GM21447 (cell line): ENCODE results near the gene TAF15.

Source experiments
- ATAC-seq: cut with Tn5 transposase; IDR thresholded peaks from one replicate; pipeline ENCODE4 v1.9.1; 2021; ENCODE audit not compliant: unreplicated experiment

Gene TAF15

DNA sequence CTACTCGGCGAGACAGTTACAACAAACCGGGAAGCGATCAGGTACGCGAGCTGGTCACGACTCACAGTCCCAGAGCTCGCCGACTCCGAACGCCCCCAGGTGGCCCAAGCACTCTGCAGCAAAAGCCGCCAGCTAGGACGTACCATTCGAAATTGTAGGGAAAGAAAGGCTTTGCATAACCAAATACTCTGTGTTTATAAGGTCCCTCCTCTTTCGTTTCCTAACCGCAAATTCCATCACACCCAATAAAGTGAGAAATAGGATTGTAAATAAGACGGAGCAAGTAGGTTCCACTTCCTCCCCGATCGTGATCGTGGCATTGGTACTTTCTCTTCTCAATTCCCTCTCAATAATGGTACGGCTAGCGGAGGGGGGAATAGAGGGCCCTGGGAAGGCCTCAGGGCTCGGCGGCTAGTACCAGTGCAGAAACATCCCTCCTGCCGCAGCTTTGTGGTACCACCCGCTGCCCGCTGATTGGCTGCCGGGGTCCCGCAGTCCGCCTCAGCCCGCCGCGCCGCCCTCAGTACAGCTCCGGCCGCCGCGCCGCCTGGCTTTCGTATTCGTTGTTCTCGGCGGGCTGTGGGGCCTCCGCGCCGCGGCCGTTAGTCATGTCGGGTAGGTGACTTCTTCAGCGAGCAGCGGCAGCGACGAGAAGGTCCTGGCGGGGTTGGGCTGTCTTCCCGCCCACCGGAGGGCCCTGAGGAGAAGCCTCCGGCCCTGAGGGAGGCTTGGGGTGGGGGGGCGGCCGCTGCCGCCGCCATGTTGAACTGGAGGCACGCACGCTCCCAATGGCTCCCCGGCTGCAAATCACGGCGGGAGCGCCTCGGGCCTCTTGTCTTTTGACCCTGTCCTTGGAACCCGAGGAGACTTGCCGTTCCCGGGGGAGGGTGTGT lies at the start of gene TAF15:
TSS of gene TAF15 (plus strand) at position 523 of the 893 bp plus-strand sequence. CDS start at position 609, 86 bp downstream.
- ATAC-seq, result peak; percentile 90

DNA sequence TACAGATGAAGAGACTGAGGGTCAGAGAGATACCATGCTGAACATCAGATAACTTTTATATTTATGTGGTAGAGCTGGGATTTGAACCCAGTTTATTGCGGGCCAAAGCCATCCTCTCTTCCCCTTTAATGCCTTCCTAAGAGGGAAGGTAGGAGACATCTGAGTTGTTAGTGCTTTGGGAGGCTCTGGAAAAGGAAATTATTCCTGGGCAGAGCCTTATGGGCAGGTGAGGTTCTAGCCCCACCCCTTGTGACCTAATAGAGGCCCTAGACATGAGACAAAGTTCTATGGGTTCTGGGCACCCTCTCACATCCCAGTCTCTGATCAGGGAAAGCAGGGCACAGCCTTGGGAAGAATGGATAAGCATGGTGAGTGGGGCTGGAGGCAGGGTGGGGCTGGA lies 48.7 kb upstream of the TAF15 start, which contains the start of gene C17orf50:
TSS of gene C17orf50 (plus strand) at position 301 of the 400 bp plus-strand sequence. CDS start at position 356, 55 bp downstream.
- no peak for ATAC-seq

GRCh38 chr17:35761601-35762000 lies 47.7 kb upstream of the TAF15 start:
- ATAC-seq, result no peak

GRCh38 chr17:35763767-35764122 lies 45.5 kb upstream of the TAF15 start:
- no peak for ATAC-seq

GRCh38 chr17:35764123-35764991 lies 44.9 kb upstream of the TAF15 start:
- ATAC-seq, result peak; percentile 58

GRCh38 chr17:35765086-35765710 lies 44.1 kb upstream of the TAF15 start:
- no peak for ATAC-seq

- ATAC-seq, result no peak
These were observed 43.4 kb upstream of the TAF15 start for GRCh38 chr17:35765756-35766488.

DNA sequence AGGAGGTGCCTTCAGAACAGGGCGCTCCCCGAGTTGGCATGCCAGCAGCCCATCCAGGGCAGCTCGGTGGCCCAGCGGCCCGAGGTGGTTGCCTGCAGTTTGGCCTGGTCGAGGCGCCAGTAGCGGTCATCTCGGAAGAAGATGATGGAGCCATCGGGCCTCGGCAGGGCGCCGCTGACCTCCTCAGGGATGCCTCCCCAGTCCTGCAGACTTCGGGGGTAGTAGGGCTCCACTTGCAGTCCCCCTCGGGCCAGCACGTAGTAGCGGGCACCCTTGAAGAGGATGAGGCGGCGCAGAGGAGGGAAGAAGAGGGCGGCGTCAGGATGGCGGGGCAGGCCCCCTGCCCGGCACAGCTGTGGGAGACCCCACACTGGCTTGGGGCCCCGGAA lies 42.8 kb upstream of the TAF15 start:
- no peak for ATAC-seq

DNA sequence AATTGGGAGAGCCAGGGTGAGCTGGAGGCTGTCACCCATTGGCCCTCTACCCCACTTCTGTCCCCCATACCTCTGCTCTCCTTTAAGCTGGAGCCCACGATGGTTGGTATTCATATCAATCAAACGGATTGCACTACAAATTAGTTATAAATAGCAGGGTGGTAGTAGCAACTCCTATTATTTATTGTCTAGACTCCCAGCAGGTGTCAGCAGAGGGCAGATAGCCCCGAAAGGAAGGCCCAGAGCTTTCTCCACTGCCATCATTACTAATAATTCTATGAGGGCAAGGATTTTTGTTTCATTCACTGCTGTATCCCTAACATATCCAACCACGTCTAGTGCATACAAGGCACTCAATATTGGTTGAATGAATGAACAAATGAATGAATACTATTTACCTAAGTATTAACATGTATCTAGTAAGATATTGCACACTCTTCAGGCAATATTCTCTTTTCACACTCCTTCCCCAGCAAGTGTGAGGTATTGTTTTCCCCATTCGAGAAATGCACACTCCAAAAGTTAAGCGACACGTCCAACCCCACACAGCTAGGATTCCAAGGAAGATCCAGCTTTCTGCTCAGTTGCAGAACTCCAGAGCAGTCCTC lies 42.3 kb upstream of the TAF15 start:
- ATAC-seq, result no peak

GRCh38 chr17:35768797-35769196 lies 40.5 kb upstream of the TAF15 start:
- no peak for ATAC-seq

DNA sequence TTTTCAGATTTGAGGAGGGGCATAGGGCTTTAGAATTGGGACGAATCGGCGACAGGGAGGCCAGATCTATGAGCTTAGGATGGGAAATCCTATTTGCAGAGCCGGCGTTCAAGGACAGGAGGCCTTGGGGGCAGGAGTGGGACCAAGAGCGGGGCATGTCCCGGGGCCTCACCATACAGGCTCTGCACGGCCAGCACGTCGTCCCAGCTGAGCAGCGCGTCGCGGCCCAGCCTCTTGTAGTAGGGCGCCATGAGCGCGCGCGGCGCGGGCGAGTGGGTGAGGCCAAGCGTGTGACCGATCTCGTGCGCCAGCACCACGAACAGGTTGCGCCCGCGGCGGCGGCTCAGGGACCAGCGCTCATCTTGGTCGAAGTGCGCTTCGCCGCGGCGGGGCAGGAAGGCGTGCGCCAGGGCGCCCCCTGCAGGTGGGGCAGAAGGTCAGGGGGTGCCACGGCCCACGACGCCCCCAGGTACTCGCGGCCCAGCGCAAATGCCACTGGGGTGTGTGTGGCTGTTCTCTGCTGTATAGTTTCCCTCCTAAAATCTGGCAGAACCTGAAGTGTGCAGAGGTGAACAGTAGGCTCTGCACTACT lies 39.3 kb upstream of the TAF15 start:
- ATAC-seq, result no peak

DNA sequence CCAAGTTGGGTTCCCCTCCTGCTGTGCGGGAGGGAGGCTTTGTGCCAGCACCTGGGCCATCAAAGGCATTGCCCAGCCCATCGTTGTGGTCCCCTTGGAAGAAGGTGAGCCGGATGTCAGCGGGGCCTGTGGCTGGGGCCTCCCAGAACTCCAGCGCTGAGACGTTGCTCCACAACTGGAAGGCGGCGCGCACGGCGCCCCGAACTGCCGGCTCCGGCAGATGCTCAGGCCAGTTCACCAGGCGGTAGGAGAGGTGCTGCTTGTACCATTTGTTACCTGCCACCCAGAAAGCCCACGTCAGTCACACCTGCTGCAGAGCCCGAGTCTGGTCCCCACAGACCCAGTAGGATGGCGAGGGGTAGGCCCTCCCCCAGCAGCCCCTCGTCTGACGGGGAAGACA lies 36.2 kb upstream of the TAF15 start:
- ATAC-seq, result no peak

DNA sequence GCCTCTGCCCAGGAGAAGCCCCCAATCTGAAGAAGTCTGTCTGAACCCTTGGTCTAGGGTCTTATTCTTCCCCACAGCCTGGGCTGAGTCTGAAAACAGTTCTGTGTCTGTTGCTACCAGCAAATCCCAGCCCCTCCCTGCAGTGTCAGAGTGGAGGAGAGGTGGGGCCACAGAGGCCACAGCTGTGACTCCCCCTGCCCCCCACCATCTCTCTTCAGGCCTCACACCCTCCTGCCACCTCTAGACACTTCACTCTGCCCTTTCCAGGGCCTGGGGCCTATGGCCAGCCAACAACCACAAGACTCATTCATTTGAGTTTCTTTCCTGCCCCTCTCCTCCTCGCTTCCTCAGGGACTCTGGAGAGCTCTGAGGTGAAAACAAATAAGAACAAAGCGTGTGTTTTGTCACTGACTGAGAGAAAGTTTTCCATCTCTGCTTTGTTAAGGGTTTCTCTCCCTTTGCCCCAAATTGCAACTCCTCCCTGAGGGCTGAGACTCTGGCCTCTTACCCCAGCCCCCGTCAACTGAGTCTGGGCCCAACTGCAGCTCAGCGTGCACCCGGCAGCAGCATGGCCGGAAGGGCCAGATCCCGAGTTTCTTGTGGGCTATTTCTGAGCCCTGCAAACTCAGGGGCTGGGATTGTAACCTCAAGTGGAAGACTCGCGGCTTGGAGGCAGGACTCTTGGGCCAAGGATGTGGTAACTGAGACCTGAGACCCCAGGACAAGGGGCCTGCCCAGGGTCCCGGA lies 35.4 kb upstream of the TAF15 start:
- ATAC-seq, result no peak

GRCh38 chr17:35774499-35774898 lies 34.8 kb upstream of the TAF15 start:
- no peak for ATAC-seq

DNA sequence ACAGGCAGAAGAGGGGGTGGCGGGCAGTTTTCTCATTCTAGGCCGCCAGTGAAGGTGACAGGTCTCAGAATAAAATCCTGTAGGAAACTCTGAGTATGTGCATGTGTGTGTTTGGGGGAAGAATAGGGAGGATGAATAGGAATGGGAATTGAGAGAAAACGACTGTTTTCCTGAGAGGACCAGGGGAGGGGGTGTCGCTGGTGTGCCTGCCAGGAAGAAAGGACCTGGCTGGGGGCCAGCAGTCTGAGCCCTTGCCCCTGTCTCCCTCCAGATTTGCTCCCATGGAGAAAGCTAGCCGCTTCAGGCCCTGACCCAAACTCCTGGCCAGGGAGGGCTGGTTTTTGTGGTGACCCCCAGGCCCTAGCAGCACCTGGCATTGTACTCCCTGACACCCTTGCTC lies 34.2 kb upstream of the TAF15 start:
- no peak for ATAC-seq

GRCh38 chr17:35775583-35775982 lies 33.7 kb upstream of the TAF15 start:
- no peak for ATAC-seq

DNA sequence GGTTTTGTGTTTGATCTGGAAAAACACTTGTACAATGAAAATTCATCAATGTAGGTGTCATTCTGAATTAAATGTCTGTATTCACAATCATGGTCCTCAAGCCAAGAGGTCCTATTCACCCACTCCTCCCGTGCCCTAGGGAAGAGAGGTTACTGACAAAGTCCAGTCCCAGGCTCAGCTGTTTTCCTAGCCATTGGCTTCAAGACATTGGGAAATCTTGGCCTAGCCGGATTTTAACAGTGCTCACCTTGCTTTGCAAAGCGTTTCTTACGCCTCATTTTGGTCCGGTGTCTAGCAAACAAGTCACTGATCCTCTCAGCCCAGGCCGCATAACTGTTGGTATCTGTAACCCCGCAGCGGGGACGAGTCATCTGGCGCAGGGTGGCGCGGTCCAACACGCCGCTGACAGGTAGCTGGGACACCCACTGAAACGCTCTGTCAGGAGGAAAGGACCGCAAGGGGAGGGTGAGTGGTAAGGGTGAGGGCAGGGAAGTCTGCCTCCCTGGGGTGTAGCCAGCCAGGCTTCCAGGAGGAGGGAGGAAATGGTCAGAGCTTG lies 30.6 kb upstream of the TAF15 start:
- ATAC-seq, result no peak

GRCh38 chr17:35780950-35781349 lies 28.3 kb upstream of the TAF15 start:
- no peak for ATAC-seq

DNA sequence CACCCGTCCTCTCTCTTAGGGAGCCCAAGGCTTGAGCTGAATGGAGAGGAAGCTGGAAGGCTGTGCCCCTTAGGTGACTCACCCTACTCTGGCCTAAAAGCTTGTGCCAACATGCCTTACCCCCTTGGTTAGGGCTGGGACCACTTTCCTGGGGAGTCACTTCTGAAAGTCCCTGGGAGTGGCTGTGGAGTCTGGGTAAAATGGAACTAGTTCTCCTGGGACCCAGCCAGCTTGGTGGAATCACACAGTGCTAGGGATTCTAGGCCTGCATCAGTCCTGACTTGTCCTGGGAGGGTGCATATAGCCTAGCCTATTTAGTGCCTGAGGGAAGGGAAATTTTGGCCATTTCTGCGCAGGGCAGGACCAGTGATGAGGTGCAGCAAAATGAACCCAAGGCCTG lies 24.4 kb upstream of the TAF15 start:
- no peak for ATAC-seq
